IMR-90 (cell line): ENCODE results near the gene DPP10. TPM values are rescaled to one million over a fixed set of nuclear protein-coding genes. Genes with fewer than 3 reads are reported as not detected.

Source experiments
- ATAC-seq: fragments of 200-7000 bp; cut with Tn5 transposase; 2 replicates; pipeline ENCODE4 v1.9.1; 2020; ENCODE audit warnings: low read depth, mild to moderate bottlenecking, moderate library complexity
- BruUV-seq: library from RNA; stranded (reverse); fragments of 400-500 nt; replicated peaks from 2 replicates; lab custom pipeline; 2021; lab: Mats Ljungman, UMichigan
- CTCF ChIA-PET: fragments of 300-600 bp; formaldehyde crosslinking; extraction: SDS; loops from one replicate; lab custom pipeline; 2021; ENCODE audit warnings: antibody characterized with exemption; lab: Yijun Ruan, JAX
- POLR2A ChIA-PET: fragments of 300-600 bp; sonication (Branson Sonifier 250); formaldehyde crosslinking; loops from one replicate; lab custom pipeline; 2022; ENCODE audit warnings: antibody characterized with exemption; ENCODE audit not compliant: unreplicated experiment; lab: Charles Lee
- DNase-seq: peaks from one replicate; pipeline ENCODE4 v3.0.0; 2013
- H2AFZ ChIP-seq: replicated peaks from 2 replicates; pipeline ENCODE3; 2013; ENCODE audit warnings: low read length, mild to moderate bottlenecking; ENCODE audit not compliant: poor library complexity
- H2AK5ac ChIP-seq: 2 replicates; pipeline ENCODE4 v1.6.1; 2013; ENCODE audit warnings: low read depth, low read length, inconsistent platforms
- H2AK9ac ChIP-seq: replicated peaks from 2 replicates; pipeline ENCODE3; 2013; ENCODE audit warnings: mild to moderate bottlenecking, low read depth, low read length, moderate library complexity; ENCODE audit not compliant: poor library complexity
- H2BK120ac ChIP-seq: 2 replicates; pipeline ENCODE4 v1.6.1; 2013; ENCODE audit warnings: low read depth, low read length, inconsistent platforms
- H2BK15ac ChIP-seq: 3 replicates; pipeline ENCODE4 v1.6.1; 2013; ENCODE audit warnings: low read depth, low read length, inconsistent platforms
- H2BK20ac ChIP-seq: 2 replicates; pipeline ENCODE4 v1.6.1; 2013; ENCODE audit warnings: low read depth, mild to moderate bottlenecking, inconsistent platforms, low read length, moderate library complexity
- H2BK5ac ChIP-seq: 2 replicates; pipeline ENCODE4 v1.6.1; 2013; ENCODE audit warnings: mild to moderate bottlenecking, low read depth, low read length, inconsistent platforms; ENCODE audit not compliant: poor library complexity, severe bottlenecking
- H3K14ac ChIP-seq: replicated peaks from 2 replicates; pipeline ENCODE4 v1.6.1; 2013; ENCODE audit warnings: low read depth, low read length, inconsistent platforms
- H3K18ac ChIP-seq: 2 replicates; pipeline ENCODE4 v1.6.1; 2013; ENCODE audit warnings: low read depth, low read length, control low read depth
- H3K23ac ChIP-seq: 2 replicates; pipeline ENCODE4 v1.6.1; 2013; ENCODE audit warnings: low read depth, low read length, inconsistent platforms
- H3K27ac ChIP-seq: 2 replicates; pipeline ENCODE4 v1.5.1; 2013; ENCODE audit warnings: mild to moderate bottlenecking, control low read depth, low read length; ENCODE audit not compliant: insufficient read depth
- H3K27me3 ChIP-seq: 2 replicates; pipeline ENCODE4 v1.6.1; 2013; ENCODE audit warnings: low read length; ENCODE audit not compliant: control insufficient read depth, insufficient read depth
- H3K36me3 ChIP-seq: 2 replicates; pipeline ENCODE4 v1.6.1; 2013; ENCODE audit warnings: low read length, mixed read lengths; ENCODE audit not compliant: control insufficient read depth, insufficient read depth
- H3K4ac ChIP-seq: 2 replicates; pipeline ENCODE4 v1.6.1; 2013; ENCODE audit warnings: low read depth, low read length, inconsistent platforms
- H3K4me1 ChIP-seq: 2 replicates; pipeline ENCODE4 v1.6.1; 2013; ENCODE audit warnings: low read length, mixed read lengths; ENCODE audit not compliant: control insufficient read depth, insufficient read depth
- H3K4me2 ChIP-seq: 2 replicates; pipeline ENCODE4 v1.6.1; 2013; ENCODE audit warnings: low read depth, mild to moderate bottlenecking, control low read depth, low read length, moderate library complexity
- H3K4me3 ChIP-seq: 2 replicates; pipeline ENCODE4 v1.5.1; 2013; ENCODE audit warnings: low read depth, mild to moderate bottlenecking, control low read depth, low read length, moderate library complexity; ENCODE audit not compliant: insufficient read depth
- H3K56ac ChIP-seq: 2 replicates; pipeline ENCODE4 v1.6.1; 2013; ENCODE audit warnings: low read length, inconsistent platforms; ENCODE audit not compliant: insufficient read depth; ENCODE audit errors: extremely low read depth
- H3K79me1 ChIP-seq, 2 experiments: 2 replicates each; pipeline ENCODE4 v1.6.1; 2013; ENCODE audit warnings: low read length in 2 of 2, inconsistent platforms in 1 of 2, low read depth in 1 of 2
- H3K9ac ChIP-seq: 2 replicates; pipeline ENCODE4 v1.6.1; 2013; ENCODE audit warnings: low read depth, low read length, control low read depth
- H3K9me1 ChIP-seq: 2 replicates; pipeline ENCODE4 v1.6.1; 2013; ENCODE audit warnings: low read length, inconsistent platforms; ENCODE audit not compliant: insufficient read depth
- H3K9me3 ChIP-seq: 2 replicates; pipeline ENCODE4 v1.6.1; 2013; ENCODE audit warnings: low read length; ENCODE audit not compliant: control insufficient read depth, insufficient read depth
- H4K20me1 ChIP-seq: 2 replicates; pipeline ENCODE4 v1.6.1; 2013; ENCODE audit warnings: low read length, inconsistent platforms; ENCODE audit not compliant: insufficient read depth
- H4K5ac ChIP-seq: 2 replicates; pipeline ENCODE4 v1.6.1; 2013; ENCODE audit warnings: mild to moderate bottlenecking, low read depth, low read length, control low read depth
- H4K8ac ChIP-seq, 2 experiments: 2 replicates each; pipeline ENCODE4 v1.6.1; 2013; ENCODE audit warnings: low read depth in 2 of 2, low read length in 2 of 2, control low read depth in 1 of 2, inconsistent platforms in 1 of 2
- H4K91ac ChIP-seq: 2 replicates; pipeline ENCODE4 v1.6.1; 2013; ENCODE audit warnings: low read depth, low read length, inconsistent platforms; ENCODE audit not compliant: insufficient read depth
- BHLHE40 ChIP-seq: fragments of 150-350 bp; IDR thresholded peaks from 2 replicates; pipeline ENCODE4 v1.6.1; 2016; ENCODE audit warnings: mild to moderate bottlenecking, low read depth, low read length
- CEBPB ChIP-seq: IDR thresholded peaks from 2 replicates; pipeline ENCODE4 v1.6.1; 2012; ENCODE audit warnings: low read depth, low read length, improper control_type of control experiment
- CHD1 ChIP-seq: IDR thresholded peaks from 2 replicates; pipeline ENCODE4 v1.6.1; 2012; ENCODE audit warnings: low read depth, low read length, improper control_type of control experiment
- CTCF ChIP-seq: conservative IDR thresholded peaks from 2 replicates; pipeline ENCODE4 v1.5.1; 2012; ENCODE audit warnings: mild to moderate bottlenecking, low read depth, low read length, improper control_type of control experiment
- ELK1 ChIP-seq: fragments of 150-350 bp; IDR thresholded peaks from 2 replicates; pipeline ENCODE4 v1.6.1; 2016; ENCODE audit warnings: low read depth, mild to moderate bottlenecking, low read length, moderate library complexity, borderline replicate concordance
- FOS ChIP-seq: fragments of 150-350 bp; IDR thresholded peaks from 2 replicates; pipeline ENCODE4 v1.6.1; 2016; ENCODE audit warnings: low read depth, low read length
- MAFK ChIP-seq: IDR thresholded peaks from 2 replicates; pipeline ENCODE4 v1.6.1; 2012; ENCODE audit warnings: low read depth, low read length, improper control_type of control experiment
- MAZ ChIP-seq: IDR thresholded peaks from 2 replicates; pipeline ENCODE4 v1.6.1; 2012; ENCODE audit warnings: low read depth, mild to moderate bottlenecking, low read length, improper control_type of control experiment, moderate library complexity, borderline replicate concordance
- MXI1 ChIP-seq: IDR thresholded peaks from 2 replicates; pipeline ENCODE4 v1.6.1; 2012; ENCODE audit warnings: low read depth, mild to moderate bottlenecking, low read length, moderate library complexity, borderline replicate concordance
- NFE2L2 ChIP-seq: fragments of 150-350 bp; IDR thresholded peaks from 2 replicates; pipeline ENCODE4 v1.6.1; 2016; ENCODE audit warnings: low read depth, mild to moderate bottlenecking, low read length
- POLR2A ChIP-seq: IDR thresholded peaks from 2 replicates; pipeline ENCODE4 v1.6.1; 2012; ENCODE audit warnings: mild to moderate bottlenecking, low read depth, low read length
- RAD21 ChIP-seq: IDR thresholded peaks from 2 replicates; pipeline ENCODE4 v1.6.1; 2012; ENCODE audit warnings: low read length, improper control_type of control experiment
- RCOR1 ChIP-seq: IDR thresholded peaks from 2 replicates; pipeline ENCODE4 v1.6.1; 2012; ENCODE audit warnings: mild to moderate bottlenecking, low read length, improper control_type of control experiment; ENCODE audit not compliant: insufficient replicate concordance
- RFX5 ChIP-seq: IDR thresholded peaks from 2 replicates; pipeline ENCODE4 v1.8.0; 2012; ENCODE audit warnings: low read depth, mild to moderate bottlenecking, low read length, moderate library complexity
- SMC3 ChIP-seq: fragments of 150-350 bp; IDR thresholded peaks from 2 replicates; pipeline ENCODE4 v1.6.1; 2016; ENCODE audit warnings: low read depth, mild to moderate bottlenecking, antibody characterized with exemption, low read length, moderate library complexity
- USF2 ChIP-seq: fragments of 150-350 bp; IDR thresholded peaks from 2 replicates; pipeline ENCODE4 v1.6.1; 2017; ENCODE audit warnings: mild to moderate bottlenecking, antibody characterized with exemption, low read length, low read depth
- WGBS, 2 experiments: methylation state at CpG; one replicate each; pipeline versions ENCODE4 v1.1.5 to v1.1.7; 2013; ENCODE audit warnings: missing lambda C conversion rate in 2 of 2; ENCODE audit not compliant: insufficient read length in 1 of 2; ENCODE audit errors: extremely low coverage in 2 of 2; 5-methylcytosine and 5-hydroxymethylcytosine counted together
- dilution Hi-C: fragments of 300-500 bp; cut with HindIII; formaldehyde crosslinking; loops from one replicate; pipeline ENCODE4 v1.14.3; 2018; ENCODE audit warnings: low sequenced_read_pairs; ENCODE audit not compliant: unreplicated experiment
- in situ Hi-C: fragments of 300-500 bp; cut with MboI; formaldehyde crosslinking; loops from 3 replicates; pipeline ENCODE4 v1.14.3; 2019; ENCODE audit warnings: low sequenced_read_pairs, inconsistent platforms, mixed read lengths
- intact Hi-C: fragments of 100-400 bp; cut with micrococcal nuclease; formaldehyde crosslinking; loops from 2 replicates; pipeline ENCODE4 v1.10.0; 2022
- polyA plus RNA-seq, 3 experiments: library from polyadenylated mRNA; depleted of rRNA; stranded (reverse); fragments of >200 nt; gene quantifications; 2 replicates each; pipeline ENCODE4 v1.2.3, GENCODE V29; 2012; ENCODE audit warnings: low replicate concordance in 1 of 3
- total RNA-seq: library from RNA; depleted of rRNA; stranded (reverse); fragments of >200 nt; gene quantifications from 2 replicates; pipeline ENCODE4 v1.2.3, GENCODE V29; 2012

The DPP10 gene
- total and polyA plus RNA-seq, 2 of the 4 experiments (the other 2 are of a cell fraction): not detected

GRCh38 chr2:115833196-115833595 lies 1390.8 kb downstream of the DPP10 start:
- ChIA-PET POLR2A (no interaction called here), CTCF (interaction anchor here (0.6 kb wide), 1 partner anchor 568 kb away, joined by 3 read pairs; no protein-coding TSS in a partner anchor)
- no peak overlapping the region for H3K4me3 ChIP-seq
- H3K9me3 ChIP-seq: no peaks in the 10 kb centered on the region; the same call in 1 of the 2 replicates
- no peak overlapping the region for H2AFZ ChIP-seq
- no peak overlapping the region for H3K9ac ChIP-seq
- no peak overlapping the region for H3K4me2 ChIP-seq
- BruUV-seq: no TSS peak
- H2AK5ac ChIP-seq: no peak overlapping the region
- H2BK120ac ChIP-seq: no peak overlapping the region
- H3K4ac ChIP-seq: no peak overlapping the region
- H2BK5ac ChIP-seq: no peak overlapping the region
- no peak overlapping the region for H3K14ac ChIP-seq
- no peak overlapping the region for H3K27ac ChIP-seq
- dilution Hi-C loops (no loop called here), in situ Hi-C loops (no loop called here), intact Hi-C loops (no loop called here)
- H3K79me1 ChIP-seq: no peaks in the 10 kb centered on the region
- no CpG with 5 or more reads among the region's 5 CpGs for WGBS, 2 experiments
- H4K91ac ChIP-seq: no peak overlapping the region
- H3K36me3 ChIP-seq: no peaks in the 10 kb centered on the region
- no peak overlapping the region for H3K23ac ChIP-seq
- no peak overlapping the region for H4K5ac ChIP-seq
- H2AK9ac ChIP-seq: no peak overlapping the region
- H3K56ac ChIP-seq: no peak overlapping the region
- TF ChIP-seq RFX5 (no peak), CEBPB (no peak), FOS (no peak), USF2 (no peak), CTCF (no peak), ELK1 (no peak), NFE2L2 (no peak), POLR2A (no peak), RCOR1 (no peak), MAZ (no peak), RAD21 (no peak), MXI1 (no peak), SMC3 (no peak), BHLHE40 (no peak), MAFK (no peak), CHD1 (no peak)
- H4K20me1 ChIP-seq: no peaks in the 10 kb centered on the region
- no peaks in the 10 kb centered on the region for H3K9me1 ChIP-seq
- no peaks in the 10 kb centered on the region for H3K27me3 ChIP-seq
- DNase-seq: no peak
- H4K8ac ChIP-seq: no peak overlapping the region
- no peak overlapping the region for H2BK15ac ChIP-seq
- no peak for ATAC-seq
- no peaks in the 10 kb centered on the region for H3K4me1 ChIP-seq
- no peak overlapping the region for H2BK20ac ChIP-seq
- no peak overlapping the region for H3K18ac ChIP-seq
